GM18511 (cell line): ENCODE results near the gene KDM5D.

Source experiments
- ATAC-seq: cut with Tn5 transposase; IDR thresholded peaks from one replicate; pipeline ENCODE4 v1.9.1; 2021; ENCODE audit warnings: mild to moderate bottlenecking, moderate library complexity; ENCODE audit not compliant: unreplicated experiment

Gene KDM5D

DNA sequence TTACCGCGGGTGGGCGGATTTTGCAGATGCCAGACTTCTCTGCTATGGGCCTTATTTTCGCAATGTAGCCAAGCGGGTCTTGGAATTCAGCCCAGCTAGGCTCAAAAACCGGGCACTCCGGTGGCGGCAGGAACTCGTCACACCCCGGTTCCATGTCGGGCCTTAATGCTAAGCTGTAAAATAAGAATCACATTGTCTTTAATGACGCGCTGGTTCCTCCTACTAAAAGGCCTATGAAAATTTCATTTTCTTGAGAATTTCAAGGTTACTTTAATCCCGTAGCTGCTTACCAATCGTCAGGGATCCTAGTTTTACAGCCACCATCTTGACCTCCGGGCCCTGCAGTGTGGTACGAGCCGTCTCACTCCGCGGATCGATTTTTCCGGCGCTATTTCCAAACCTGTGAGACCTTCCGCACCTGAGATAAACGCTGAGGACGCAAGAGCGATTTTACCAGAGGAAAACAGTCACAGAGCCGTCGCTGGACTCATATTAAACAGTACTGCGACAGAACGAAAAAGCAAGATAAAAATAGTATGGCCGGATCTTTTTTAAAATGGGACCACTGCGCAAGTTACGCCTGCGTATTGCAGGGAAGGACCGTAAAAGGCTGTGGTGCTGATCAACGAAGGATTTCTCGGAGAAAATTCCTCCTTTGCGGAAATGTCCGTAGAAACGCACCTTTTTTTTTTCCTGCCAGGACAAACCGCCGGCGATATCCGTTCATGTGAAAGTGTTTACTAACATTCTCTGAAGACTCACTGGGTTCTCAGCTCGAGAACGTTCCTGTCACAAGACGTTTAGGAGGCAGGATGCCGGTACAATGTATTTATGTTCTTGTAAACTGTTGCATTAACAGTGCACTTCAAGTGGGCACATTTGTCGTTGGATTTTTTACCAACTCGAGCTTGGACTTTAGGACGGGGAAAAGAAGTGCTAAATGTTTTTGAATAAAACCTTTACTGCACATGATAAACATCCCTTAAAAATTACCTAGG, at the start of gene KDM5D:
KDM5D (minus strand) TSS at position 346 of the 998 bp plus-strand sequence; CDS start at position 154, 192 bp downstream.
- ATAC-seq, result no peak

DNA sequence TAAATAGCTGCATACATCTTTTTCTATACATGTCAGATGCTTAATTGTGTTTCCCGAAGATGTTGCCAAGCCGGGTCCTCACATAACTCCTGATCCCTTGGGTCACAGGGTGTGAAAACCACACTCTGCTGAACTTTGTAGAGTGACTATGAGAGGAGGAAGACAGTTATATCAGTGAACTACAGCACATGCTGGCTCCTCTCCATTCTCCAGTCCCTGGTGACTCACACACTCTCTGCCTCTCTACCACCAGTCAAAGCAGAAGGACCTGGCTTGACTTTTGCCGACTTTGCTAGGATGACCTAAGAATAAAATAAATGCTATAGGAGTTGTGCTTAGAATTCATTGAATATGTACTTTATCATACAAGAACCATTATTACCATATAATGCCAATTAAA, 23.8 kb upstream of the KDM5D start:
- ATAC-seq, result no peak

DNA sequence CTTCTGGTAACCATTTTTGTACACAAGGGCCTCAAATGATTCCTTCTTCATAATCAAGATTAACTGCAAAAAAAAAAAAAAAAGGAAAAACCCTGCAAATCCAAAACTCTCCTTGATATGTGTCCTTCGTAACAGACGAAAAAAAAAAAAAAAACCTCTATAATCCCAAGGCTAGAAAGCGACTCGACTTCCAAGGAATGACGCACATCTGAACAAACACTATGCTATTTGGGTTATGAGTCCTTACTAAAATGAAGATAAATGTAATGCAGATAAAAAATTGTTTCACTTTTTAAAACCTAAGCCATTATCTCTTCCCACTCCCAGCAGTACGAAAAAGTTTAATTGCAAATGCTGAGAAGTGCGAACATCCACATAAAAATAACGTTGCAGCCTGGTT, 1.2 kb downstream of the KDM5D start:
- no peak for ATAC-seq

GRCh38 chrY:19742153-19742552, 2.4 kb downstream of the KDM5D start:
- no peak for ATAC-seq

DNA sequence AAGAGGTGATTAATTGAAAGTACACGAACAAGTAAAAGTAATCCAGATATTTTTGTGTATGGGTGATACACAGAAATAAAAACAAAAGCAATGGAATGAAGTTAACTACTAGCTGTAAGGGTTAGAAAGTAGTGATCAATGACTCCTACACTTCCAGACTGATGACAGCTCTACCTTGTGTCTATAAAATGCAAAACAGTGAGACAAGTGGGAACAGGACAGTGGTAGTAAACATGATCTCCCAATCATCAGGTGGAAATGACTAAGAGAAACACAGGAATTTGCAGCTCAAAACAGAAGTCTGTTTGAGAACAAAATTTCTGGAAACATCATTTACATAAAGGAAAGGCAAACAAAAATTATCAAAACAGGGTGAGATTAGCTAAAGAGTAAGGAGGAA, 10.1 kb downstream of the KDM5D start:
- ATAC-seq, result no peak

DNA sequence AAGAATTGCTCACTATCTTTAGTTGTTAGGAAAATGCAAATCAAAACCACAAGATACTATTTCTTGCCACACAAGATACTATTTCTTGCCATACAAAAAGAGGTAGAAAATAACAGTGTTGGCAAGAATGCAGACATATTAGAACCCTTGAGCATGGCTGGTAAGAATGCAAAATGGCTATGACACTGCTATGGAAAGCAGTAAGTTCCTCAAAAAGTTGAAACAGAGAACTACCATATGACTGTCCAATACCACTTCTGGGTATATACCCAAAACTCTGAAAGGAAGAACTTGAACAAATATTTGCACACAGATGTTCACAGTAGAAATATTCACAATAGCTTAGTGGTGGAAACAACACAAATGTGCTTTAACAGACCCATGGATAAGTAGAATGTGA, 26.6 kb downstream of the KDM5D start:
- no peak for ATAC-seq

DNA sequence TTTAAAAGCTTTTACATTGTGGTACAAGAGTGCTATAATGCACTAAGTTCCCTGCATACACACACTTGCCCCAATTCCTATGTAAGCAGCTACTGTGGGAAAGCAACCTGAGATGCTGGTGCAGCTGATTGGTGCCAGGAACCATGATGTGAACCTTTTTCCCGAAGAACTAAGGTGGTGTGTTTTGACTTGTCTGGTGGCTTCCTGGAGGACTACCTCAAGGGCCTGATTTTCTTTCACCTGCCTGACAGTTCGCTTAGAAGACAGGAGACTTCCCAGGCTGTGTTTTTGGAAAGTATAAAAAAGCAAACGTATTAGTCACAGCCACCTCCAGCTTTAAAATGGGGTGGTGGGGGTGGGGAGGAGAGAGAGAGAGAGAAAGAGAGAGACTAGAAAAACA, 27.4 kb downstream of the KDM5D start:
- ATAC-seq, result no peak

GRCh38 chrY:19715226-19715625, 29.3 kb downstream of the KDM5D start:
- ATAC-seq, result no peak

- ATAC-seq, result no peak
These were observed 31.1 kb downstream of the KDM5D start for GRCh38 chrY:19713430-19713829.

GRCh38 chrY:19706273-19706672, 38.3 kb downstream of the KDM5D start:
- ATAC-seq, result no peak

- ATAC-seq, result no peak
These were observed 46.0 kb downstream of the KDM5D start for GRCh38 chrY:19698495-19698894.

GRCh38 chrY:19680821-19681220, 63.7 kb downstream of the KDM5D start:
- ATAC-seq, result no peak
